Kidney (tissue), 14 donors: ENCODE results near the gene WWP2. TPM values are rescaled to one million over a fixed set of nuclear protein-coding genes. Genes with fewer than 3 reads are reported as not detected.

Source experiments
- DNase-seq, 5 donors: peaks; one replicate each; pipeline ENCODE4 v3.0.0-alpha.2; 2013 to 2020
- FAIRE-seq: peaks from 2 replicates; lab custom pipeline; 2012; peaks lifted over from hg19 to GRCh38; lab: Jason Lieb, UNC
- H3K27ac ChIP-seq, 2 donors: one replicate each; pipeline ENCODE4 v1.7.0; 2013; ENCODE audit warnings: low read depth in 2 of 2, low read length in 2 of 2, inconsistent platforms in 1 of 2
- H3K27me3 ChIP-seq: one replicate; pipeline ENCODE4 v1.7.1; 2013; ENCODE audit warnings: low read length, inconsistent platforms; ENCODE audit not compliant: control insufficient read depth, insufficient read depth
- H3K36me3 ChIP-seq, 3 donors: one replicate each; pipeline versions ENCODE4 v1.7.0 to v1.7.1; 2013; ENCODE audit warnings: low read length in 3 of 3, control low read depth in 1 of 3, inconsistent platforms in 1 of 3; ENCODE audit not compliant: insufficient read depth in 3 of 3, control insufficient read depth in 2 of 3
- H3K4me1 ChIP-seq, 3 donors: one replicate each; pipeline versions ENCODE4 v1.7.0 to v1.7.1; 2013; ENCODE audit warnings: low read length in 3 of 3, inconsistent platforms in 1 of 3, low read depth in 1 of 3; ENCODE audit not compliant: control insufficient read depth in 2 of 3, insufficient read depth in 2 of 3
- H3K4me3 ChIP-seq, 3 donors: one replicate each; pipeline versions ENCODE4 v1.7.0 to v1.8.1; 2013; ENCODE audit warnings: low read length in 3 of 3, control low read depth in 1 of 3, inconsistent platforms in 1 of 3
- H3K9ac ChIP-seq, 3 donors: one replicate each; pipeline versions ENCODE4 v1.7.0 to v1.7.1; 2013; ENCODE audit warnings: low read length in 3 of 3, control low read depth in 1 of 3, inconsistent platforms in 1 of 3
- H3K9me3 ChIP-seq, 3 donors: one replicate each; pipeline versions ENCODE4 v1.7.0 to v1.7.1; 2013; ENCODE audit warnings: low read length in 3 of 3, control low read depth in 1 of 3, inconsistent platforms in 1 of 3; ENCODE audit not compliant: control insufficient read depth in 2 of 3, insufficient read depth in 1 of 3
- intact Hi-C: fragments of 100-400 bp; cut with DNase I; formaldehyde crosslinking; loops from one replicate; pipeline ENCODE4 v1.11.1; 2022
- polyA plus RNA-seq: library from polyadenylated mRNA; stranded (reverse); fragments of 350-450 nt; fragmentation: Illumina TruSeq; extraction: RNeasy Lipid Tissue Mini Kit (QIAGEN cat#74804); gene quantifications from one replicate; pipeline ENCODE4 v1.2.3, GENCODE V29; 2014; ENCODE audit warnings: low read depth, low replicate concordance; ENCODE audit not compliant: insufficient read depth
- total RNA-seq: library from RNA; stranded (reverse); fragmentation: NEBNext Ultra II Directional; extraction: Animal tissue kit (Norgen Biotek cat#: 25700); gene quantifications from one replicate; pipeline ENCODE4 v1.2.1, GENCODE V29; 2021
- TF ChIP-seq, protein P1 (sequence below): IDR thresholded peaks from 3 replicates; pipeline ENCODE4 v1.5.1; 2012; ENCODE audit warnings: mild to moderate bottlenecking, moderate library complexity, borderline replicate concordance; ENCODE audit not compliant: insufficient read depth; ENCODE audit errors: extremely low read depth
- donor health status: control.
- donor health status: control.
- donor health status: control.
- donor health status: control.
- donor health status: control.
- donor health status: DM: yes; HTN: yes; CAD: no.
- donor health status: Normal renal cell carcinoma (clear cell type).

Gene WWP2
- total and polyA plus RNA-seq, 2 donors from 2014 or later: 30.0 to 128 TPM

DNA sequence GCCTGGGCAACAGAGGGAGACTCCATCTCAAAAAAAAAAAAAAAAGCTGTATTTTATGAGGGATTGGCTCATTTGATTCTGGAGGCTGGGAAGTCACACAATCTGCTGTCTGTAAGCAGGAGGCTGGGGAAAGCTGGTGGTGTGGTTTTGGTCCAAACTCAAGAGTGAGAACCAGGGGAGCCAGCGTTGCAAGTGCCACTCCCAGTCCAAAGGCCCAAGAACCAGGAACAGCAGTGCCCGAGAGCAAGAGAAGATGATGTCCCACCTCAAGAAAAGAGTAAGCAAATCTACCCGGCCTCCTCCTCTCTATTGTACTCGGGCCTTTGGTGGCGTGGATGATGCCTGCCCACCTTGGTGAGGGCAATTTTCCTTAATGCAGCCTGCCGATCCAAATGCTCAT lies 30.0 kb upstream of the WWP2 start:
- FAIRE-seq: no peak
- TF ChIP-seq, protein P1, sequence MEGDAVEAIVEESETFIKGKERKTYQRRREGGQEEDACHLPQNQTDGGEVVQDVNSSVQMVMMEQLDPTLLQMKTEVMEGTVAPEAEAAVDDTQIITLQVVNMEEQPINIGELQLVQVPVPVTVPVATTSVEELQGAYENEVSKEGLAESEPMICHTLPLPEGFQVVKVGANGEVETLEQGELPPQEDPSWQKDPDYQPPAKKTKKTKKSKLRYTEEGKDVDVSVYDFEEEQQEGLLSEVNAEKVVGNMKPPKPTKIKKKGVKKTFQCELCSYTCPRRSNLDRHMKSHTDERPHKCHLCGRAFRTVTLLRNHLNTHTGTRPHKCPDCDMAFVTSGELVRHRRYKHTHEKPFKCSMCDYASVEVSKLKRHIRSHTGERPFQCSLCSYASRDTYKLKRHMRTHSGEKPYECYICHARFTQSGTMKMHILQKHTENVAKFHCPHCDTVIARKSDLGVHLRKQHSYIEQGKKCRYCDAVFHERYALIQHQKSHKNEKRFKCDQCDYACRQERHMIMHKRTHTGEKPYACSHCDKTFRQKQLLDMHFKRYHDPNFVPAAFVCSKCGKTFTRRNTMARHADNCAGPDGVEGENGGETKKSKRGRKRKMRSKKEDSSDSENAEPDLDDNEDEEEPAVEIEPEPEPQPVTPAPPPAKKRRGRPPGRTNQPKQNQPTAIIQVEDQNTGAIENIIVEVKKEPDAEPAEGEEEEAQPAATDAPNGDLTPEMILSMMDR: no peak
- H3K27me3 ChIP-seq: no peaks in the 10 kb centered on the region

DNA sequence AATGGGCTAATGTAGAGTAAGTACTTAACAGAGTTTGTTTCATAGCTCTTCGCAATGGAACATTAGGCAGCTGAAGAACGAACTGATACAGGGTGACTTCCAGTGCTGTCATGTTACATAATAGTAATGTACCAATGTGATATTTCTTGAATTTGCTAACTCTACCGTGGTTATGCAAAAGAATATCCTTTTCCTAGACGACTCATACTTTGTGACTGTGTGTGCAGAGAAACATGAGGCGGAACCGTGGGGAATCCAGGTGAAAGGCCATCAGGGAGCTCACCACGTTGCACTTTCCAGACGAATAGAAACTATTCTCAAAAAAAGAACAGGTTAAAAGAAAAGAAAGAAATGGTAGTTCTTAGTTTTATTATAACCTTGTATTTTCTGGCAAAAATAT lies 20.6 kb upstream of the WWP2 start:
- TF ChIP-seq, protein P1: no peak
- Histone ChIP-seq H3K36me3 (peaks cover 11 to 27% (median 17%) of the 10 kb centered on the region in 3 donors), H3K27ac (peak overlapping the region; percentile 68 to 73), H3K9ac (peak overlapping the region in 1 of 3 donors; percentile 4), H3K9me3 (no peaks in the 10 kb centered on the region), H3K27me3 (no peaks in the 10 kb centered on the region), H3K4me3 (no peak overlapping the region), H3K4me1 (peaks cover 0 to 12% (median 10%) of the 10 kb centered on the region in 3 donors)
- FAIRE-seq (no peak), DNase-seq (no peak)
- intact Hi-C loops: no loop called here

More for the DNA sequence above, 30.0 kb upstream of the WWP2 start:
- Histone ChIP-seq H3K9ac (no peak overlapping the region), H3K9me3 (no peaks in the 10 kb centered on the region), H3K27ac (no peak overlapping the region), H3K4me3 (no peak overlapping the region), H3K4me1 (peaks cover 0 to 3% (median 2%) of the 10 kb centered on the region in 3 donors), H3K36me3 (no peaks in the 10 kb centered on the region)
- no peak for DNase-seq
- intact Hi-C loops: no loop called here

DNA sequence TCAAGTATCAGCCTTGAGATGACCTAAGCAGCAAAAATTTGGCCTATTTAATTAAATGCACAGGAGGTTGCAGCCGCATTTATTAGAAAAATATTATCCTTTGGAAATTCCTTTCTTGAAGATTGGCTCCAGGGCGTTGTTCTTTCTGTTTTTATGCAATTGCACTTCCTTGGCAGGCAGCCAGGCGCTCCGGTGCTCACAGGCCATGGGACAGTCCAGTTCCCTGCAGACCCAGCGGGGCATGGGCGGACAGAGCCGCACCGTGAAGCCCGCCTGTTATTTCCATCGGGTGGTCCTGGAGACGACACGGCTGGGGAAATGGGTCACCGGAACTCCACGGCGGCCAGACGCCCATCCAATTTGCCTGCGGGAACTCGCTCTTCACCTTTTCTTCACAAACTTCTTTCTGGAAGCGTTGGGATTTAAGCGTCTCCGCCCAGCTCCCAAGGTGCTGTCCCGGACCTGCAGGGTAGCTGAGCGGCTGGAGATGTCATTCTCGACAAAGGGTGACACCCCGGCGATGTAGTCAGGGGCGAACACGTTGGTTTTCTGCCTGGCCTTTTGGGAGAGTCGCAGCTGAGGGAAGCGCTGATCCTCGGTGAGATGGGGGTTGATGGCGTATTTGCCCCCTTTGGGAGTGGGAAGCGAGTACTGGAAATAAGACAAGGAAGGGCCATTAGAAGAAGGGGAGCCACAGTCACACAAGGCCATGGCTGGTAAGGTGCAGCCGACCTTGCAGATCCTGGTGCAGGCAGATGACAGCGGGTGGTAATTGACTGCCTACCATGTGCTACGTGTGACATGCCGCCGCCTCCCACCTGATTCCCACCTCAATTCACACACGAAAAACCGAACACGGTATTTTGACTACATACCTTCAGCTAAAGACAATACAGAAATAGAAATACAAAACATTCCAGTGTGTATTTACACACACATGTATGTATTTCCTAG lies 19.9 kb upstream of the WWP2 start:
- Histone ChIP-seq H3K27ac (peak overlapping the region; percentile 68 to 73), H3K9ac (peak overlapping the region in 1 of 3 donors; percentile 4), H3K9me3 (no peaks in the 10 kb centered on the region), H3K4me1 (peaks cover 0 to 12% (median 10%) of the 10 kb centered on the region in 3 donors), H3K27me3 (no peaks in the 10 kb centered on the region), H3K4me3 (no peak overlapping the region), H3K36me3 (peaks cover 11 to 27% (median 20%) of the 10 kb centered on the region in 3 donors)
- DNase-seq (peak; percentile 70 to 94 (median 76)), FAIRE-seq (no peak)
- TF ChIP-seq, protein P1: no peak
- intact Hi-C loops: no loop called here
